ENCODE measurements around the gene CSDE1. TPM values are rescaled to one million over a fixed set of nuclear protein-coding genes. Genes with fewer than 3 reads are reported as not detected.
A peak's percentile ranks its signal among the peaks of the same experiment; 100 is the strongest.
"Not testable (repeated sequence)": the region's sequence is repeated elsewhere in the genome, so short reads cannot be mapped to it uniquely, and the experiment has no call there.

Gene CSDE1
- total RNA-seq: 100 to 1,000 TPM; 519 to 530 TPM

DNA sequence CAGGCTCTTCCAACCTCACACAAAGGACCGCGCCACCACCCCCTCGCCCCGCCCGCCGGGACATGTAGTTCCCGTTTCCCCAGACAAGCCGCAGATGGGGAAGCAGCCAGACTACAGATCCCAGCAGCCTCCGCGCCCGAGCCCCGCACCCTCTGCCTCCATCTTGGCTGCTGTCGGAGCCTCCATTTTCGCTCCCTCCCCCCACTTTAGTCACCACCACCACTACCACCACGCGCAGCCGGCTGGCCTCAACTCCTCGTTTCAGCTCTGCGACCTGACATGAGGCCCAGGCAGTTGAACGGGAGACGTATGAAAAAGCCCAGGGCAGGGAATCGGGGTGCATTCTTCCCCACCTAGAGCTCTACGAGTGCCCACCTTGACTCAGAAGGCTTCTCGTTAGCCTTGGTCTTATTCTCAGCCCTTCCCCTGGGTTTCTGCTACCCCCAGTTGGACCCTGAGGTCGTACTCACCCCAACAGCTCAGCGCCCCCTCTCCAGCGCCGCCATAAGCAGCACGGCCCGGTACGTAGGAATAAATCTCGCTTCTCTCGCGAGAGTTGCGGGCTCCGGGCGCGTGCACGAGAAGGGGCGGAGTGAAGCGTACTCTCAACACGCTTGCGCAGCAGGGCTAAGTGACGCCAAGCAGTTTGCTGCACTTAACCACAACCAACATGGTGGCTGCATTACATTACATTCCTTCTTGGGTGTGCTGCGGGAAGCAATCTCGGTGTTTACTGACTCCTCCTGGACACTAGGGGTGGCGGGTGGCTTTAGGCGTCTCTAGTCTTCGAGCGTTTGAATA lies at the start of gene CSDE1:
TSS of gene CSDE1 (minus strand) at position 530 of the 801 bp plus-strand sequence. CDS start 18,094 bp downstream, outside the sequence.
- Mint-ChIP-seq H3K36me3 (peaks cover 32% of the 10 kb centered on the region), H3K4me3 (peak within 1 kb of the TSS; percentile 98), H3K27me3 (no peaks in the 10 kb centered on the region), H3K27ac (peak within 1 kb of the TSS; percentile 100), H3K9me3 (peaks cover under 1% of the 10 kb centered on the region), H3K4me1 (peaks cover 42% of the 10 kb centered on the region)
- peak; percentile 93 for DNase-seq

DNA sequence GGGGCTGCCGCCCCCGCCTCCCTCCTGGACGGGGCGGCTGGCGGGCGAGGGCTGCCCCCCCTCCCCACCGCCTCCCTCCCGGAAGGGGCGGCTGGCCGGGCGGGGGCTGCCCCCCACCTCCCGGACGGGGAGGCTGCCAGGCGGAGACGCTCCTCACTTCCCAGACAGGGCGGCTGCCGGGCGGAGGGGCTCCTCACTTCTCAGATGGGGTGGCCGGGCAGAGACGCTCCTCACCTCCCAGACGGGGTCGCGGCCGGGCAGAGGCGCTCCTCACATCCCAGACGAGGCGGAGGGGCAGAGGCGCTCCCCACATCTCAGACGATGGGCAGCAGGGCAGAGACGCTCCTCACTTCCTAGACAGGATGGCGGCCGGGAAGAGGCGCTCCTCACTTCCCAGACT lies 46.7 kb upstream of the CSDE1 start:
- H3K4me3 Mint-ChIP-seq: not testable (repeated sequence)

GRCh38 chr1:114803001-114803400 lies 45.2 kb upstream of the CSDE1 start:
- H3K36me3 Mint-ChIP-seq: no peaks in the 10 kb centered on the region
- H3K27ac Mint-ChIP-seq: no peak overlapping the region
- H3K9me3 Mint-ChIP-seq: no peaks in the 10 kb centered on the region
- peaks cover 14% of the 10 kb centered on the region for H3K27me3 Mint-ChIP-seq
- H3K4me1 Mint-ChIP-seq: no peaks in the 10 kb centered on the region
- no peak for DNase-seq
- no peak overlapping the region for H3K4me3 Mint-ChIP-seq

More for the DNA sequence above, 46.7 kb upstream of the CSDE1 start:
- H3K27me3 Mint-ChIP-seq: peaks cover 12% of the 10 kb centered on the region
- not testable (repeated sequence) for H3K9me3 Mint-ChIP-seq, DNase-seq, H3K27ac Mint-ChIP-seq, H3K4me1 Mint-ChIP-seq, H3K36me3 Mint-ChIP-seq

DNA sequence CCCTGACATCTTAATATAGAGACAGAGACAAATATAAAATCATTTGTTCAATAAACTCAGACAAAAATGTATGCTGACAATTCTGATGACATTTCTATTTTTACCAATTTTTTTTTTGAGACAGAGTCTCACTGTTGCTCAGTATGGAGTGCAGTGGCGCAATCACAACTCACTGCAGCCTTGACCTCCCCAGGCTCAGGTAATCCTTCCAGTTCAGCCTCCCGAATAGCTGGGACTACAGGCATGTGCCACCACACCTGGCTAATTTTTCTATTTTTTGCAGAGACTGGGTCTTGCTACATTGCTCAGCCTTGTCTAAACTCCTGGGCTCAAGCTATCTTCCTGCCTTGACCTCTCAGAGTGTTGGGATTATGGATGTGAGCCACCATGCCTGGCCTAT lies 36.3 kb upstream of the CSDE1 start:
- H3K4me3 Mint-ChIP-seq: no peak overlapping the region
- H3K9me3 Mint-ChIP-seq: no peaks in the 10 kb centered on the region
- peaks cover 17% of the 10 kb centered on the region for H3K27me3 Mint-ChIP-seq
- H3K27ac Mint-ChIP-seq: no peak overlapping the region
- no peaks in the 10 kb centered on the region for H3K36me3 Mint-ChIP-seq
- H3K4me1 Mint-ChIP-seq: no peaks in the 10 kb centered on the region
- no peak for DNase-seq

- Mint-ChIP-seq H3K27me3 (peaks cover 17% of the 10 kb centered on the region), H3K36me3 (peaks cover 12% of the 10 kb centered on the region), H3K9me3 (peaks cover 21% of the 10 kb centered on the region)
- H3K4me3 Mint-ChIP-seq, H3K4me1 Mint-ChIP-seq, H3K27ac Mint-ChIP-seq, DNase-seq: not testable (repeated sequence)
Observed at GRCh38 chr1:114790581-114790980, 32.8 kb upstream of the CSDE1 start.

- Mint-ChIP-seq H3K27me3 (peaks cover 10% of the 10 kb centered on the region), H3K9me3 (peaks cover 21% of the 10 kb centered on the region), H3K36me3 (peaks cover 12% of the 10 kb centered on the region)
- H3K4me1 Mint-ChIP-seq, DNase-seq, H3K4me3 Mint-ChIP-seq, H3K27ac Mint-ChIP-seq: not testable (repeated sequence)
Observed at GRCh38 chr1:114786440-114786839, 28.7 kb upstream of the CSDE1 start.

- no peak overlapping the region for H3K27ac Mint-ChIP-seq
- H3K4me1 Mint-ChIP-seq: peaks cover 18% of the 10 kb centered on the region
- H3K4me3 Mint-ChIP-seq: no peak overlapping the region
- H3K27me3 Mint-ChIP-seq: peaks cover 4% of the 10 kb centered on the region
- no peak for DNase-seq
- peaks cover 16% of the 10 kb centered on the region for H3K9me3 Mint-ChIP-seq
- peaks cover 29% of the 10 kb centered on the region for H3K36me3 Mint-ChIP-seq
Observed at GRCh38 chr1:114782476-114782875, 24.7 kb upstream of the CSDE1 start.

- no peaks in the 10 kb centered on the region for H3K27me3 Mint-ChIP-seq
- H3K27ac Mint-ChIP-seq: peak within 1 kb of the TSS; percentile 99
- H3K4me1 Mint-ChIP-seq: peaks cover 18% of the 10 kb centered on the region
- no peaks in the 10 kb centered on the region for H3K9me3 Mint-ChIP-seq
- peaks cover 32% of the 10 kb centered on the region for H3K36me3 Mint-ChIP-seq
- H3K4me3 Mint-ChIP-seq: peak within 1 kb of the TSS; percentile 100
- DNase-seq: peak; percentile 92
Observed at GRCh38 chr1:114780344-114781226, 22.8 kb upstream of the CSDE1 start, which contains the start of gene SIKE1. TSS of gene SIKE1 (minus strand) at chr1:114780685. CDS start at chr1:114780607, 78 bp downstream.

DNA sequence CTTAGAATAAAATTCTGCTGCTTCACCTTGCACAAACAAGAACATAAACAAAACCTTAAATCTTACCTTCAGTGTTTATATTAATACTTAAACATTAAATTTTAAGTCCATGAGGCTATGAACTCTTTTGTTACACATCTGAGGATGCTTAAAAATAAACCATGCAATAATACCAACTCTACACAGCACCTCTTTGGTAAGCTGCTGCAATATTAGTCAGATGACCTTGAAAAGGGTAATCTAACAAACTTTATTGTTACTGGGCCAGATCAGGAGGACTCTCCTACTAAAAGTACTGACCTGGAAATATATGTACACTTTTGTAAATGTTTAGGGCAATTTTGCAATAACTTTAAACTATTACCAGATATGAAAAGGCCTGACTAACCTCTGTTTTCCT lies 21.9 kb upstream of the CSDE1 start:
- peak overlapping the region; percentile 99 for H3K27ac Mint-ChIP-seq
- no peak for DNase-seq
- peak overlapping the region; percentile 100 for H3K4me3 Mint-ChIP-seq
- no peaks in the 10 kb centered on the region for H3K9me3 Mint-ChIP-seq
- peaks cover 32% of the 10 kb centered on the region for H3K36me3 Mint-ChIP-seq
- H3K27me3 Mint-ChIP-seq: no peaks in the 10 kb centered on the region
- peaks cover 18% of the 10 kb centered on the region for H3K4me1 Mint-ChIP-seq

- DNase-seq, H3K4me3 Mint-ChIP-seq, H3K27ac Mint-ChIP-seq, H3K9me3 Mint-ChIP-seq, H3K27me3 Mint-ChIP-seq: not testable (repeated sequence)
- peaks cover 18% of the 10 kb centered on the region for H3K4me1 Mint-ChIP-seq
- peaks cover 32% of the 10 kb centered on the region for H3K36me3 Mint-ChIP-seq
Observed at GRCh38 chr1:114776726-114777125, 18.9 kb upstream of the CSDE1 start.

GRCh38 chr1:114771992-114772391 lies 14.2 kb upstream of the CSDE1 start:
- Mint-ChIP-seq H3K4me3 (no peak overlapping the region), H3K27me3 (no peaks in the 10 kb centered on the region), H3K36me3 (peaks cover 11% of the 10 kb centered on the region), H3K9me3 (no peaks in the 10 kb centered on the region), H3K27ac (no peak overlapping the region), H3K4me1 (no peaks in the 10 kb centered on the region)
- DNase-seq: no peak

- no peak for DNase-seq
- no peak overlapping the region for H3K4me3 Mint-ChIP-seq
- no peaks in the 10 kb centered on the region for H3K9me3 Mint-ChIP-seq
- peaks cover 2% of the 10 kb centered on the region for H3K36me3 Mint-ChIP-seq
- H3K27ac Mint-ChIP-seq: no peak overlapping the region
- no peaks in the 10 kb centered on the region for H3K27me3 Mint-ChIP-seq
- H3K4me1 Mint-ChIP-seq: no peaks in the 10 kb centered on the region
Observed at GRCh38 chr1:114770989-114771388, 13.2 kb upstream of the CSDE1 start.

DNA sequence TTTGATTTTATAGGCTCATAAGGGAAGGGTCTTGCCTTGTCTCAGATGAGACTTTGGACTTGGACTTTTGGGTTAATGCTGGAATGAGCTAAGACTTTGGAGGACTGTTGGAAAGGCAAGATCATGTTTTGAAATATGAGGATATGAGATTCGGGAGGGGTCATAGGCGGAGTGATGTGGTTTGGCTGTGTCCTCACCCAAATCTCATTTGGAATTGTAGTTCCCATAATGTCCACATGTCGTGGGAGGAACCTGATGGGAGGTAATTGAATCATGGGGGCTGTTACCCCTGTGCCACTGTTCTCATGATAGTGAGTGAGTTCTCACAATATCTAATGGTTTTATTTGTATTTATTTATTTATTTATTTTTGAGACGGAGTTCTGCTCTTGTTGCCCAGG lies 6.9 kb upstream of the CSDE1 start:
- Mint-ChIP-seq H3K27me3 (no peaks in the 10 kb centered on the region), H3K27ac (no peak overlapping the region), H3K36me3 (peaks cover 2% of the 10 kb centered on the region), H3K4me1 (peaks cover 2% of the 10 kb centered on the region), H3K9me3 (peaks cover 8% of the 10 kb centered on the region), H3K4me3 (no peak overlapping the region)
- no peak for DNase-seq

GRCh38 chr1:114758256-114758832 lies 560 bp upstream of the CSDE1 start:
- Mint-ChIP-seq H3K27ac (peak overlapping the region; percentile 100), H3K4me1 (peaks cover 38% of the 10 kb centered on the region), H3K36me3 (peaks cover 33% of the 10 kb centered on the region), H3K9me3 (peaks cover 6% of the 10 kb centered on the region), H3K4me3 (peak overlapping the region; percentile 98), H3K27me3 (no peaks in the 10 kb centered on the region)
- no peak for DNase-seq

DNA sequence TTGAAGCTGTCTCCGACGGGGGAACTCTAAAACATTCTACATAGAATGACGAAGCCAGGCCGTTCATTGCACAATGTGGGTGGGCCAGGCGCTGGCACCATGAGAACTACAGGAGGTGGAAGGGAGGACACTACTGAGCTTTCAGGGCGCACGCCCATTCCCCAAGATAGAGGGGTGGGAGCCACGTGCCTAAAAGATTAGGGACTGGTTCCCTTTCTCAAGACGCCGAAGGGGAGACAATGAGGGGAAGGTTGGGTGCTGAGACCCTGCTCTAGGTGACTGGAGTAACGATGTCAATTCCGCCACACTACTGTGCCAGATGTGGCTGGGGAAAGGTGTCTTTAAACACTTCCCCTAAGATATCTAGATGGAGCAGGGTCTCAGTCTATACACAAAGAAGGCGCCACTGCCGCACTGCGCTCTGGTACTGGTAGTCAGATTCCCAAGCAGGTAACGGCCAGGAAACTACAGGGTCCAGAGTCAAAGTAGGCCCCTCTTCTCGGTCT lies 782 bp downstream of the CSDE1 start:
- peak; percentile 10 for DNase-seq

More for the DNA sequence above, 782 bp downstream of the CSDE1 start:
- Mint-ChIP-seq H3K36me3 (peaks cover 38% of the 10 kb centered on the region), H3K27ac (peak overlapping the region; percentile 100), H3K9me3 (no peaks in the 10 kb centered on the region), H3K27me3 (no peaks in the 10 kb centered on the region), H3K4me3 (peak overlapping the region; percentile 98), H3K4me1 (peaks cover 48% of the 10 kb centered on the region)
